DOHH2 (cell line): ENCODE data around the gene CAMSAP1.

ENCODE experiments used
- CTCF ChIP-seq: fragments of 200-600 bp; sonication (generic); IDR thresholded peaks from one replicate; pipeline ENCODE4 v1.5.1; 2014; ENCODE audit warnings: antibody characterized with exemption, mild to moderate bottlenecking, low read depth, low read length; ENCODE audit not compliant: poor library complexity, severe bottlenecking
- EZH2phosphoT487 ChIP-seq: fragments of 200-600 bp; sonication (generic); IDR thresholded peaks from 2 replicates; pipeline ENCODE4 v1.6.1; 2017; ENCODE audit warnings: borderline replicate concordance, mild to moderate bottlenecking, antibody characterized with exemption, low read length, moderate library complexity, mixed read lengths

DNA sequence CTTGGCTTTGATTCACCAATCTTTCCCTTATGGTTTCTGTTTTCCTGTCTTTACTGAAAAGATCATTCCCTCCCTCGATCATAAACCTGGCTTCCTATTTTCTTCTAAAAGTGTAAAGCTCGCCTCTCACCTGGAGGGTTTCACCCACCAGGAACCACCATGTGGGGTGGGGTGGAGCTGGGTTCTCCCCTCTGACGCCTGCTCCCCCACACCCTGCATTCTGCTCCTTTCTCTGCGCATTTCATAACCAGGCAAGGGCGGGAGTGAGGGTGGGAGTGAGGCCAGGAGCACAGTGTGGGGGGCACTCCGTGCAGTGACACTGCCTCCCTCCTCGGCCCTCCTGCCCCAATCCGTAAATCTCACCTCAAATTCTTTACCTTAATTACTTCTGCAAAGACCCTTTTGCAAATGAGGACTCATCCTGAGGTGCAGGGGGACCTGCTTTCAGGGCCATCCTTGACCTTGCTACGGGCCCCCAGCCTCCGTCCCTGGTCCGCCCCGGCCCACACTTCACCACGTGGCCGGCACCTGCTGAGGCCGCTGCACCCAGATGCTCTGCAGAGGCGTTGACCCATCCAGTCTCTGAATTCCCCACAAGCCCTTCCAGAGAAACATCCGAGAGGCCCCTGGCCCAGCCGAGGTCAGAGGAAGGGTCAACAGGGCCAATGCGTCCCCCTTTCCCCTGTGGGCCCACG, 146.0 kb downstream of the CAMSAP1 start:
- TF ChIP-seq CTCF: no peak
- no peak for TF ChIP-seq EZH2phosphoT487
